HL-60 (cell line): ENCODE measurements around the gene CDNF.

Source experiments
- DNase-seq, 2 experiments: peaks; one replicate each; pipeline ENCODE4 v3.0.0-alpha.2; 2010 to 2020; ENCODE audit warnings: low read depth in 1 of 2, low spot score in 1 of 2
- H3K27ac ChIP-seq: fragments of 250-450 bp; sonication (Bioruptor Pico); replicated peaks from 2 replicates; pipeline ENCODE4 v1.5.1; 2020; ENCODE audit warnings: mild to moderate bottlenecking, moderate library complexity
- H3K27me3 ChIP-seq: fragments of 250-450 bp; sonication (Bioruptor Pico); 2 replicates; pipeline ENCODE4 v1.5.1; 2021; ENCODE audit warnings: mild to moderate bottlenecking, moderate library complexity; ENCODE audit not compliant: insufficient read depth, poor library complexity, severe bottlenecking
- H3K4me3 ChIP-seq: replicated peaks from 2 replicates; pipeline ENCODE4 v1.5.1; 2011; ENCODE audit warnings: mild to moderate bottlenecking, control low read depth, low read length; ENCODE audit not compliant: insufficient read depth
- GABPA ChIP-seq: IDR thresholded peaks from 2 replicates; pipeline ENCODE4 v1.6.1; 2012; ENCODE audit warnings: low read depth
- POLR2AphosphoS5 ChIP-seq: IDR thresholded peaks from 2 replicates; pipeline ENCODE4 v1.6.1; 2012; ENCODE audit warnings: low read depth
- REST ChIP-seq: IDR thresholded peaks from 2 replicates; pipeline ENCODE4 v1.6.1; 2012; ENCODE audit warnings: low read depth; ENCODE audit not compliant: insufficient replicate concordance
- SPI1 ChIP-seq: IDR thresholded peaks from 2 replicates; pipeline ENCODE4 v1.6.1; 2012; ENCODE audit warnings: low read depth, mild to moderate bottlenecking, borderline replicate concordance
- TF ChIP-seq, protein P1 (sequence below): IDR thresholded peaks from one replicate; pipeline ENCODE4 v1.5.1; 2011; ENCODE audit warnings: low read length, control low read depth, inconsistent platforms; ENCODE audit not compliant: insufficient read depth

Gene CDNF

GRCh38 chr10:14838582-14839304 lies 906 bp upstream of the CDNF start:
- H3K4me3 ChIP-seq = peak overlapping the region; percentile 80
- H3K27me3 ChIP-seq = no peaks in the 10 kb centered on the region
- DNase-seq = peak in 1 of 2 experiments; percentile 6
- peak overlapping the region; percentile 94 for H3K27ac ChIP-seq
- TF ChIP-seq GABPA = no peak
- no peak for TF ChIP-seq REST
- TF ChIP-seq, protein P1, sequence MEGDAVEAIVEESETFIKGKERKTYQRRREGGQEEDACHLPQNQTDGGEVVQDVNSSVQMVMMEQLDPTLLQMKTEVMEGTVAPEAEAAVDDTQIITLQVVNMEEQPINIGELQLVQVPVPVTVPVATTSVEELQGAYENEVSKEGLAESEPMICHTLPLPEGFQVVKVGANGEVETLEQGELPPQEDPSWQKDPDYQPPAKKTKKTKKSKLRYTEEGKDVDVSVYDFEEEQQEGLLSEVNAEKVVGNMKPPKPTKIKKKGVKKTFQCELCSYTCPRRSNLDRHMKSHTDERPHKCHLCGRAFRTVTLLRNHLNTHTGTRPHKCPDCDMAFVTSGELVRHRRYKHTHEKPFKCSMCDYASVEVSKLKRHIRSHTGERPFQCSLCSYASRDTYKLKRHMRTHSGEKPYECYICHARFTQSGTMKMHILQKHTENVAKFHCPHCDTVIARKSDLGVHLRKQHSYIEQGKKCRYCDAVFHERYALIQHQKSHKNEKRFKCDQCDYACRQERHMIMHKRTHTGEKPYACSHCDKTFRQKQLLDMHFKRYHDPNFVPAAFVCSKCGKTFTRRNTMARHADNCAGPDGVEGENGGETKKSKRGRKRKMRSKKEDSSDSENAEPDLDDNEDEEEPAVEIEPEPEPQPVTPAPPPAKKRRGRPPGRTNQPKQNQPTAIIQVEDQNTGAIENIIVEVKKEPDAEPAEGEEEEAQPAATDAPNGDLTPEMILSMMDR = no peak
- TF ChIP-seq SPI1 = no peak
- no peak for TF ChIP-seq POLR2AphosphoS5

GRCh38 chr10:14837003-14837756 lies 657 bp downstream of the CDNF start:
- no peak for DNase-seq
- peak overlapping the region; percentile 74 for H3K27ac ChIP-seq
- peak overlapping the region; percentile 65 for H3K4me3 ChIP-seq
- H3K27me3 ChIP-seq = no peaks in the 10 kb centered on the region
- TF ChIP-seq SPI1 (no peak), REST (no peak), GABPA (no peak), POLR2AphosphoS5 (no peak)
- TF ChIP-seq, protein P1 = no peak

DNA sequence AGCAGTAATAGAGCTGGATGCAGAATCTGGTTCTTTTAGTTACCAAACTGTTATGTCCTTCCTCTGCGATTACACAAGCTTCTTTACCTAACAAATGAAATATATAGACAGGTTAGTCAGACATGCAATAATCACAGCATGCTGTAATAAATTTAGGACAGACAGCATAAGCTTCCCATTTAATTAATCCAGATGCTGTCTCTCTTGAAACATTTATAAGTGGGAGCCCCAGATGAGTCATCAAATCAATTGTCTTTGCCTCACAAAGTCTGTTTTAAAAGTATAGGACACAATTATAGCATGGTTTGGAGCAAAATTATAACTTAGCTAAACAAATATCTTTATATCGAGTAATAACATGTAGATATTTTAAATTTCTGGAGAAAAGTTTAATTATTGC lies 1.6 kb downstream of the CDNF start:
- no peak for DNase-seq
- no peaks in the 10 kb centered on the region for H3K27me3 ChIP-seq
- TF ChIP-seq REST (no peak), SPI1 (no peak), POLR2AphosphoS5 (no peak), GABPA (no peak)
- TF ChIP-seq, protein P1 = no peak
- no peak overlapping the region for H3K27ac ChIP-seq
- H3K4me3 ChIP-seq = no peak overlapping the region
